KG1 (cell line): ENCODE measurements around the gene CLDND1.
"Not testable (repeated sequence)": the region's sequence is repeated elsewhere in the genome, so short reads cannot be mapped to it uniquely, and the experiment has no call there.

Source experiments
- DNase-seq: peaks from one replicate; lab custom pipeline; 2025; lab: John Stamatoyannopoulos, UW

CLDND1 gene

GRCh38 chr3:98522544-98523281 lies at the start of gene CLDND1:
Gene CLDND1, minus strand, starts transcription at chr3:98522902. Its CDS starts 1,478 bp downstream, at chr3:98521424.
- DNase-seq, result peak; percentile 92

GRCh38 chr3:98568402-98568801 lies 45.7 kb upstream of the CLDND1 start:
- no peak for DNase-seq

- no peak for DNase-seq
Observed at GRCh38 chr3:98567666-98568270, 45.1 kb upstream of the CLDND1 start.

GRCh38 chr3:98565843-98566242 lies 43.1 kb upstream of the CLDND1 start:
- DNase-seq, result no peak

GRCh38 chr3:98565237-98565643 lies 42.5 kb upstream of the CLDND1 start:
- DNase-seq, result no peak

GRCh38 chr3:98564282-98565005 lies 41.7 kb upstream of the CLDND1 start:
- no peak for DNase-seq

GRCh38 chr3:98563661-98564281 lies 41.1 kb upstream of the CLDND1 start:
- DNase-seq, result no peak

GRCh38 chr3:98561727-98562521 lies 39.2 kb upstream of the CLDND1 start:
- no peak for DNase-seq

GRCh38 chr3:98560911-98561310 lies 38.2 kb upstream of the CLDND1 start:
- no peak for DNase-seq

- DNase-seq, result not testable (repeated sequence)
Observed at GRCh38 chr3:98559769-98560168, 37.1 kb upstream of the CLDND1 start.

GRCh38 chr3:98558100-98558827 lies 35.6 kb upstream of the CLDND1 start:
- DNase-seq, result no peak

- DNase-seq, result no peak
Observed at GRCh38 chr3:98557324-98558010, 34.8 kb upstream of the CLDND1 start.

GRCh38 chr3:98556164-98557130 lies 33.7 kb upstream of the CLDND1 start:
- DNase-seq, result peak; percentile 32

GRCh38 chr3:98555025-98555379 lies 32.3 kb upstream of the CLDND1 start:
- peak; percentile 13 for DNase-seq

- no peak for DNase-seq
Observed at GRCh38 chr3:98554580-98554979, 31.9 kb upstream of the CLDND1 start.

GRCh38 chr3:98553753-98554152 lies 31.1 kb upstream of the CLDND1 start:
- peak; percentile 72 for DNase-seq

- DNase-seq, result no peak
Observed at GRCh38 chr3:98553021-98553563, 30.4 kb upstream of the CLDND1 start.

GRCh38 chr3:98552232-98553020 lies 29.7 kb upstream of the CLDND1 start:
- DNase-seq, result no peak
